ENCODE results near the gene TP53BP2.

GRCh38 chr1:223737342-223737741 lies 108.4 kb downstream of the TP53BP2 start:
- TF ChIP-seq POLR2A (IDR thresholded peaks at IDR 0.05) (no peak), CTCF (IDR thresholded peaks at IDR 0.05) (no peak)
